MM.1S (cell line): Measurements from ENCODE around the gene IKBKG.

Source experiments
- EZH2 ChIP-seq: fragments of 300-600 bp; sonication (generic); optimal IDR thresholded peaks from 2 replicates; pipeline ENCODE3; 2017; ENCODE audit warnings: low read depth, mild to moderate bottlenecking, antibody characterized with exemption, low read length, mixed read lengths
- EZH2phosphoT487 ChIP-seq: fragments of 300-600 bp; sonication (generic); IDR thresholded peaks from 2 replicates; pipeline ENCODE4 v1.6.1; 2018; ENCODE audit warnings: antibody characterized with exemption, low read length
- TF ChIP-seq, protein P1 (sequence below): fragments of 300-600 bp; sonication (generic); IDR thresholded peaks from 2 replicates; pipeline ENCODE4 v1.5.1; 2016; ENCODE audit warnings: antibody characterized with exemption, low read length, mixed read lengths

DNA sequence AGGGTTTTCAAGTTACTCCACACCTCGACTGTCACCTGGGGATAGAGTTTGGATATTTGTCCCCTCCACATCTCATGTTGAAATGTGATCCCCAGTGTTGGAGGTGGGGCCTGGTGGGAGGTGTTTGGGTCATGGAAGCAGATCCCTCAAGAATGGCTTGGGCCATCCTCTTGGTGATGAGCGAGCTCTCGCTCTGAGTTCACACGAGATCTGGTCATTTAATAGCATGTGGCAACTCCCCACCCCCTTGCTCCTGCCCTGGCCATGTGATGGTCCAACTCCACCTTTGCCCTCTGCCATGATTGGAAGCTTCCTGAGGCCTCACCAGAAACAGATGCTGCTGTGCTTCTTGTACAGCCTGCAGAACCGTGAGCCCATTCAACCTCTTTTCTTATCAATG lies 45.8 kb downstream of the IKBKG start:
- TF ChIP-seq, protein P1, sequence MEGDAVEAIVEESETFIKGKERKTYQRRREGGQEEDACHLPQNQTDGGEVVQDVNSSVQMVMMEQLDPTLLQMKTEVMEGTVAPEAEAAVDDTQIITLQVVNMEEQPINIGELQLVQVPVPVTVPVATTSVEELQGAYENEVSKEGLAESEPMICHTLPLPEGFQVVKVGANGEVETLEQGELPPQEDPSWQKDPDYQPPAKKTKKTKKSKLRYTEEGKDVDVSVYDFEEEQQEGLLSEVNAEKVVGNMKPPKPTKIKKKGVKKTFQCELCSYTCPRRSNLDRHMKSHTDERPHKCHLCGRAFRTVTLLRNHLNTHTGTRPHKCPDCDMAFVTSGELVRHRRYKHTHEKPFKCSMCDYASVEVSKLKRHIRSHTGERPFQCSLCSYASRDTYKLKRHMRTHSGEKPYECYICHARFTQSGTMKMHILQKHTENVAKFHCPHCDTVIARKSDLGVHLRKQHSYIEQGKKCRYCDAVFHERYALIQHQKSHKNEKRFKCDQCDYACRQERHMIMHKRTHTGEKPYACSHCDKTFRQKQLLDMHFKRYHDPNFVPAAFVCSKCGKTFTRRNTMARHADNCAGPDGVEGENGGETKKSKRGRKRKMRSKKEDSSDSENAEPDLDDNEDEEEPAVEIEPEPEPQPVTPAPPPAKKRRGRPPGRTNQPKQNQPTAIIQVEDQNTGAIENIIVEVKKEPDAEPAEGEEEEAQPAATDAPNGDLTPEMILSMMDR: no peak
- TF ChIP-seq EZH2phosphoT487 (no peak), EZH2 (no peak)
